HG03135 (cell line): ENCODE results near the gene ZW10.
"Not testable (repeated sequence)": the region's sequence is repeated elsewhere in the genome, so short reads cannot be mapped to it uniquely, and the experiment has no call there.

Experiments used
- ATAC-seq: cut with Tn5 transposase; IDR thresholded peaks from one replicate; pipeline ENCODE4 v1.9.1; 2021; ENCODE audit warnings: mild to moderate bottlenecking, moderate library complexity; ENCODE audit not compliant: unreplicated experiment

The ZW10 gene

GRCh38 chr11:113705871-113706655, 67.4 kb downstream of the ZW10 start, which contains the start of gene TMPRSS5:
Gene TMPRSS5 (minus strand): TSS chr11:113706308. CDS start chr11:113706224, 84 bp downstream.
- no peak for ATAC-seq

GRCh38 chr11:113703551-113703950, 69.9 kb downstream of the ZW10 start:
- ATAC-seq, result not testable (repeated sequence)

- no peak for ATAC-seq
Observed at GRCh38 chr11:113701491-113701890, 72.0 kb downstream of the ZW10 start.

DNA sequence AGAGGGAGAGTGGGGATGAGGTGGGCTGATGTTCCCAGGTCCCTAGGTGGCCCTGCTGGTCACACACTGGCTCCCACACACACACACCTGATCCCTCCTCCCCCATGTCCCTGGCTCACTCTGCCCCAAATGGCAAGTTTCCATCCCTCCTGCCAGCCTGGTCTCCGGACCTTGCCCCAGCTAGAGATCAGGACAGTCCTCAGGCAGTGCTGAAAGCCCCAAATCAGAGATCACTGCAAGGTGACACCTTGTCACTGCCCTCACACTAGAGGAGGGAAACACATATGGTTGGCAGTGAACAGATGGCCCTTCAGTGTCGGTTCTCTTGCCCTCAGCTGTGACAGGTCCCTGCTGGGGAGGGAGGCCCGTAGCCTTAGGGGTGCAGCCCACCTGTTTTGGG, 75.0 kb downstream of the ZW10 start:
- ATAC-seq, result no peak

GRCh38 chr11:113697756-113698407, 75.6 kb downstream of the ZW10 start:
- ATAC-seq, result no peak

GRCh38 chr11:113697111-113697510, 76.4 kb downstream of the ZW10 start:
- ATAC-seq, result no peak

GRCh38 chr11:113695207-113695606, 78.3 kb downstream of the ZW10 start:
- ATAC-seq, result no peak

DNA sequence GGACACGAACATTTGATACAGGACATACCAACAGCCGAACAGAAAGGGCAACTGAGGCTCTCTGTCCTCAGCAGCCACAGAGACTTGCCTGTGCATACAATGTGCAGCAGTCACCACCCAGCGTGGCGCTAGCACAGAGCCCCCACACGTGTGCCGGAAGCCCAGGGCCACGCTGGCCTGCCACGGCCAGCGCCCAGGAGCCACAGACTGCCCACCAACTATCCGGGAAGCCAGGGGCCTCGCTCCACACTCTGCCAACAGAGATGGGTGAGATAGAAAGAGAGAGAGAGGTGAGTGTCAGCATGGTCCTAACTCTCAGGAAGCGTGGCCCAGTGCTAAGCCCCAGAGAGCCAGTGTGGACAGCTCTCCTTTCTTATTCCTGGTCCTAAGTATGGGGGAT, 79.1 kb downstream of the ZW10 start:
- no peak for ATAC-seq

DNA sequence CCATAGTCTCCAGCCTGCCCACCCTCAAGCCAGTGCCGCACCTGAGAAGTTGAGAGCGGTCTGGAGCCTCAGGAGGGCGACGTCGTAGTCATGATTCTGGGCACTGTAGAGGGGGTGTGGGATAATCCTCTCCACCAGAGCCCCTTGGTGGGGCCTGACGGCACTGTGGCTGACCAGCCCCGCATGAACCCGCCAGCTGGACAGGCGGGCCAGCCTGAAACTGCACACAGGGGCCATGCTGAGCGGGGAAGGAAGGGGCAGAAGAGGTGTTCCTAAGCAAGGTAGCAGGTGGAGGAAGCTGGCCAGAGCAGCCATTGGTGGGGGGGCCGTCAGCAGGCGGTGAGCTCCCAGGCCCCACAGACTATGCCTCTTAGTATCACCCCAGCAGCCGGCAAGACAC, 80.5 kb downstream of the ZW10 start:
- ATAC-seq, result no peak

- no peak for ATAC-seq
Observed at GRCh38 chr11:113690619-113691569, 82.6 kb downstream of the ZW10 start.

DNA sequence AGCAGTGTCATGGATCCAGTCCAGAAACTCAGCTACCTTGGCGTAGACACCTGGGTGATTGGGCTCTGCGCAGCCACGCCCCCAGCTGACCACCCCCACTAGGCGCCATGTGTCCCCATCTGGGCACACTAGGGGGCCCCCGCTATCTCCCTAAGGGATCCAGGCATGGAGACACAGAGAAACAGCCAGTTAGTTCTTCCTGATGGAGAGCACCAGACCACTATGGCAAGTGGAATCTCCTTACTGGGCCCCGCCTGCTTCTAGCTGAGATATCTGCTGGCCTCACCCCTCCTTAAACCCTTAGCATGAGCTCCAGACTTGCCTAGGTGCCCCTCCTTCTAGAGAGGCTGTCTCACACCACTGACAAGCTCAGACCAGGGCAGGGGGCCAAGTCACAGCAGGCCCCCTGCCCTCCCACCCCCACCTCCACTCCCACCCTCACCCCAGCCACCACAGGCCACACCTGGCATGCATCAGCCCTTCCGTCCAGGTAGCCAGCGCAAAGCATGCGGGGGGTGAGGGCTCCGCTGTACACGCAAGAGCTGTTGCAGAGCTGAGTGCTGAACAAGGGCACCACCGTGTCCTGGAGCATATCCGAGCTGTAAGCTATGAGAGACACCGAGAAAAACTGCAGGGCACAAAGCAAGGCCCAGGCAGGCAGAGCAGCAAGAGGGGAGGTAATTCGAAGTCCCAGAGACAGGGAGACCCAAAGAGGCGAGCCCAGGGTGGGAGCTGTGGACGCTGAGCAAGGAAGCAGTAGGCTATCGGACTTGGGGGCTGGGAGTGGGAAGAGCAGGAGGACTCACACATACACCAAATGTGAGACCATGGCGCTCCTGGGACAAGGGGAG, 83.5 kb downstream of the ZW10 start:
- no peak for ATAC-seq

DNA sequence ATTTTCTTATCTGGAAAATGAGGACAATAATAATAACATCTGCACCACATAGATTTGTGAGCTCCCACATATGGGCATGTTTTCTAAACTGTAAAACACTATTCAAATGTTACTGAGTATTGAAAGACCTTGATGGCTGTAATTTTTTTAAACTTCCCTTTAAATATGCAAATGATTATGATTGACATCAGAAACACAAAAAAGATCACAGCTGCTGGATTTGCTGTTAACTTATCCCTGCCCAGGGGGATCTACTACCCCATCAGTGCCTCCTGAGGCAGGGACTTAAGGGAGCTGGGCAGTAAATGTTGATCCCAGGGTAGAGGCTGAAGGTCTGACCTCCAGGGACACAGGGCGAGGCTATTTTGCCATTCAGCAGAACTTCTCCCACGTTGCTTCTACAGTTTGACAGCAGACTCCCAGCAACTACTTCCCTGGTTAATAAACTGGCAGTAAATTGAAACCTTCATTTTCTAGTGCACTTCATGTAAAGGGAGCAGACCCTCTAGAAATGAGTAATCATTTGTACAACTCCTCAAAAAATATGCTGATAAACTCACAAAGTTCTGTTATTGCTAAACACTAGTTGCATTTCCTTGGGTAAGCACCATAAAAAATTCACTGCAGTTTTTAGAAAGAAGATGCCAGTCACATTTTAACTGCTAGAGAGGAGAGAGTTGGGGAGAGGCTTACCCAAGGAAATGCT, 87.7 kb downstream of the ZW10 start:
- ATAC-seq, result no peak

- ATAC-seq, result no peak
Observed at GRCh38 chr11:113684496-113684895, 89.0 kb downstream of the ZW10 start.

- ATAC-seq, result no peak
Observed at GRCh38 chr11:113683481-113684046, 89.9 kb downstream of the ZW10 start.
